Measurements from ENCODE around the gene HGF.

DNA sequence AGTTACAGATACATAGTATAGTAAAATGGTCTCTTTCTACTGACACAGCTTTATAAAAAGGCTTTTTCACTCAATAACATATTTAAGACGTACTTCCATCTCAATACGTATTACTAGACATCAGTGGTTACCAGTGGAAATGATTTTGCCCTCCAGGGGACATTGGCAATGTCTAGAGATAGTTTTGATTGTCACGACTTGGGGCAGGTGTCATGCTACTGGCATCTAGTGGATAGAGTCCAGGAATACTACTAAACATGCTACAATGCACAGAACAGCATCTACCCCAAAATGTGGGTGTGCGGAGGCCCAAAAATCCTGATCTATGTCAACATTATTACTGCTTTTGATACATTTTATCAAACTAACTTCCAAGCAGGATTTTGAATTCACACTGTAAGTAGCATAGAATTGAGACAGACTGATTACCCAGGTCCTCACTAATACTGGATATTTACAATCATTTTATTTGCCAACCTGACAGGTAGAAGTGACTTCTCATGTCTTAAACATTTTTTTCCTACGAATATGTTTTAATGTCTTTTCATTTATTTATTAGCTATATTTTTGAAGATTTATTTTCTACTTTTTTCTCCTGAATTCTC, 53.8 kb downstream of the HGF start:
- TF ChIP-seq CTCF (IDR thresholded peaks at IDR 0.05; ENCODE audit: insufficient read depth, low read length) (no peak), POLR2AphosphoS5 (IDR thresholded peaks at IDR 0.05; ENCODE audit: low read depth) (no peak), SPI1 (IDR thresholded peaks at IDR 0.05; ENCODE audit: borderline replicate concordance, low read depth) (no peak), REST (IDR thresholded peaks at IDR 0.05; ENCODE audit: insufficient replicate concordance, low read depth) (no peak)

All from HL-60 (cell line).